ENCODE measurements around the gene SLC6A5. TPM values are rescaled to one million over a fixed set of nuclear protein-coding genes. Genes with fewer than 3 reads are reported as not detected.

SLC6A5 gene
- total RNA-seq, 1 experiment from 2014 or later, result not detected

GRCh38 chr11:20604864-20605601 is 5.6 kb downstream of the SLC6A5 start:
- Histone ChIP-seq H3F3A (ENCODE audit: low read length, unreplicated experiment) (no peaks in the 10 kb centered on the region), H3K9ac (ENCODE audit: low read length) (no peak overlapping the region), H3K4me2 (ENCODE audit: low read length) (no peak overlapping the region), H3K4me3 (ENCODE audit: low read length) (no peak overlapping the region), H3K9me3 (ENCODE audit: low read length) (no peaks in the 10 kb centered on the region), H4K20me1 (ENCODE audit: low read length) (no peaks in the 10 kb centered on the region), H3K4me1 (ENCODE audit: insufficient read depth, low read length) (peaks cover 6% of the 10 kb centered on the region; the same call in 1 of the 2 replicates), H3K9me2 (replicated peaks; ENCODE audit: low read length) (no peaks in the 10 kb centered on the region), H3K79me2 (ENCODE audit: low read length) (no peaks in the 10 kb centered on the region), H2AFZ (ENCODE audit: low read length) (no peak overlapping the region), H3K27ac (ENCODE audit: low read length) (no peak overlapping the region), H3K36me3 (ENCODE audit: low read depth, low read length) (no peaks in the 10 kb centered on the region), H3K27me3 (ENCODE audit: low read length) (peaks cover 33% of the 10 kb centered on the region)
- ATAC-seq, result no peak
- TF ChIP-seq EZH2 (IDR thresholded peaks at IDR 0.05; ENCODE audit: low read length, unreplicated experiment), result no peak
- BruUV-seq (replicated peaks), result no TSS peak
- ChIA-PET POLR2A (ENCODE audit: unreplicated experiment) (no interaction called here), CTCF (no interaction called here)
- intact Hi-C loops (cut with micrococcal nuclease), result no loop called here
- DNase-seq, result no peak

GRCh38 chr11:20605602-20606091 is 6.2 kb downstream of the SLC6A5 start:
- ATAC-seq, result no peak
- Histone ChIP-seq H3F3A (ENCODE audit: low read length, unreplicated experiment) (no peaks in the 10 kb centered on the region), H3K9ac (ENCODE audit: low read length) (no peak overlapping the region), H3K9me3 (ENCODE audit: low read length) (no peaks in the 10 kb centered on the region), H2AFZ (ENCODE audit: low read length) (no peak overlapping the region), H3K79me2 (ENCODE audit: low read length) (no peaks in the 10 kb centered on the region), H3K9me2 (replicated peaks; ENCODE audit: low read length) (no peaks in the 10 kb centered on the region), H3K4me2 (ENCODE audit: low read length) (no peak overlapping the region), H3K4me1 (ENCODE audit: insufficient read depth, low read length) (peaks cover 6% of the 10 kb centered on the region; the same call in 1 of the 2 replicates), H3K4me3 (ENCODE audit: low read length) (no peak overlapping the region), H3K27ac (ENCODE audit: low read length) (no peak overlapping the region), H4K20me1 (ENCODE audit: low read length) (no peaks in the 10 kb centered on the region), H3K36me3 (ENCODE audit: low read depth, low read length) (no peaks in the 10 kb centered on the region), H3K27me3 (ENCODE audit: low read length) (peaks cover 33% of the 10 kb centered on the region)
- intact Hi-C loops (cut with micrococcal nuclease), result no loop called here
- ChIA-PET POLR2A (ENCODE audit: unreplicated experiment) (no interaction called here), CTCF (no interaction called here)
- DNase-seq, result no peak
- TF ChIP-seq EZH2 (IDR thresholded peaks at IDR 0.05; ENCODE audit: low read length, unreplicated experiment) (no peak), CTCF (conservative IDR thresholded peaks at IDR 0.05; ENCODE audit: low read depth, low read length) (no peak), EZH2phosphoT487 (IDR thresholded peaks at IDR 0.05; ENCODE audit: borderline replicate concordance, low read length) (no peak)
- BruUV-seq (replicated peaks), result no TSS peak

- H3K27me3 ChIP-seq (ENCODE audit: low read length), result peaks cover 23% of the 10 kb centered on the region
- intact Hi-C loops (cut with micrococcal nuclease), result no loop called here
Measured at GRCh38 chr11:20608934-20609333, 9.5 kb downstream of the SLC6A5 start.

More at GRCh38 chr11:20608934-20609333, 9.5 kb downstream of the SLC6A5 start:
- Histone ChIP-seq H3K9me2 (replicated peaks; ENCODE audit: low read length) (no peaks in the 10 kb centered on the region), H3K9ac (ENCODE audit: low read length) (no peak overlapping the region), H3K4me2 (ENCODE audit: low read length) (no peak overlapping the region), H3F3A (ENCODE audit: low read length, unreplicated experiment) (no peaks in the 10 kb centered on the region), H4K20me1 (ENCODE audit: low read length) (no peaks in the 10 kb centered on the region), H3K79me2 (ENCODE audit: low read length) (no peaks in the 10 kb centered on the region), H2AFZ (ENCODE audit: low read length) (no peak overlapping the region), H3K4me3 (ENCODE audit: low read length) (no peak overlapping the region), H3K4me1 (ENCODE audit: insufficient read depth, low read length) (peaks cover 6% of the 10 kb centered on the region; the same call in 1 of the 2 replicates), H3K36me3 (ENCODE audit: low read depth, low read length) (no peaks in the 10 kb centered on the region), H3K9me3 (ENCODE audit: low read length) (no peaks in the 10 kb centered on the region), H3K27ac (ENCODE audit: low read length) (no peak overlapping the region)
- ChIA-PET CTCF (no interaction called here), POLR2A (ENCODE audit: unreplicated experiment) (no interaction called here)
- ATAC-seq, result no peak
- TF ChIP-seq EZH2 (IDR thresholded peaks at IDR 0.05; ENCODE audit: low read length, unreplicated experiment), result no peak
- TF ChIP-seq EZH2phosphoT487 (IDR thresholded peaks at IDR 0.05; ENCODE audit: borderline replicate concordance, low read length), result no peak
- no peak for TF ChIP-seq CTCF (conservative IDR thresholded peaks at IDR 0.05; ENCODE audit: low read depth, low read length)
- BruUV-seq (replicated peaks), result no TSS peak
- no peak for DNase-seq

All from PC-3 (cell line).